Tibial nerve (tissue), 3 donors: Measurements from ENCODE around the gene SPRR5.

ENCODE experiments used
- POLR2A ChIP-seq, 2 donors: fragments of 450-650 bp; IDR thresholded peaks; one replicate each; pipeline ENCODE4 v1.6.1; 2017; ENCODE audit warnings: antibody characterized with exemption in 2 of 2, mild to moderate bottlenecking in 2 of 2, moderate library complexity in 2 of 2
- TF ChIP-seq, protein P1 (sequence below), 5 experiments: fragments of 200-600 bp in 3 of 5; fragments of 450-650 bp in 2 of 5; sonication (generic) in 3 of 5; IDR thresholded peaks; one replicate each; pipeline ENCODE4 v1.5.1; 2016 to 2019; ENCODE audit warnings: antibody characterized with exemption in 5 of 5, mild to moderate bottlenecking in 3 of 5, moderate library complexity in 2 of 5

DNA sequence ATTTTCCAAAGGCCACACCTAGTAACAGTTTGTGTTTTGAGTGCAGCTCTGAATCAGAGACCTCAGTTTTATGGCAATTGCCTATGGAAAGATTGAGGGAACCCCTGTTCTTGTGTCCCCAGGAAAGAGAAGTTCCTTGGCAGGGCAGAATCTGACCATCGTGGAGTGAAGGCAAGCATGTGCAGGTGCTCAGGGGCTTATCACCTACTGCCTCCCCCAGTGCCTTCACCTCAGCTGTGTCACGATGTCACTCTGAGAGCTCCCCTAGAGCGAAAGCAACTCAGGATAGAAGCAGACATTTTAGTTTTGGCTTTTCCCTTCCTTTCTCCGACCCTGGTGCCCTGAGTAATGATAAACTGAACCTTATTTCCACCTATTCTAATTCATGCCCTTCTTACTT is 35.1 kb downstream of the SPRR5 start:
- no peak for TF ChIP-seq POLR2A (IDR thresholded peaks at IDR 0.05)
- TF ChIP-seq, protein P1, sequence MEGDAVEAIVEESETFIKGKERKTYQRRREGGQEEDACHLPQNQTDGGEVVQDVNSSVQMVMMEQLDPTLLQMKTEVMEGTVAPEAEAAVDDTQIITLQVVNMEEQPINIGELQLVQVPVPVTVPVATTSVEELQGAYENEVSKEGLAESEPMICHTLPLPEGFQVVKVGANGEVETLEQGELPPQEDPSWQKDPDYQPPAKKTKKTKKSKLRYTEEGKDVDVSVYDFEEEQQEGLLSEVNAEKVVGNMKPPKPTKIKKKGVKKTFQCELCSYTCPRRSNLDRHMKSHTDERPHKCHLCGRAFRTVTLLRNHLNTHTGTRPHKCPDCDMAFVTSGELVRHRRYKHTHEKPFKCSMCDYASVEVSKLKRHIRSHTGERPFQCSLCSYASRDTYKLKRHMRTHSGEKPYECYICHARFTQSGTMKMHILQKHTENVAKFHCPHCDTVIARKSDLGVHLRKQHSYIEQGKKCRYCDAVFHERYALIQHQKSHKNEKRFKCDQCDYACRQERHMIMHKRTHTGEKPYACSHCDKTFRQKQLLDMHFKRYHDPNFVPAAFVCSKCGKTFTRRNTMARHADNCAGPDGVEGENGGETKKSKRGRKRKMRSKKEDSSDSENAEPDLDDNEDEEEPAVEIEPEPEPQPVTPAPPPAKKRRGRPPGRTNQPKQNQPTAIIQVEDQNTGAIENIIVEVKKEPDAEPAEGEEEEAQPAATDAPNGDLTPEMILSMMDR (IDR thresholded peaks at IDR 0.05): no peak
